ENCODE results near the gene PPP1R12A.

The PPP1R12A gene

GRCh38 chr12:79911889-79912656 lies 22.8 kb downstream of the PPP1R12A start:
- no peaks in the 10 kb centered on the region for H3K9me3 ChIP-seq (ENCODE audit: control insufficient read depth, low read length)
- H3K36me3 ChIP-seq (ENCODE audit: control insufficient read depth, insufficient read depth, low read length), result no peaks in the 10 kb centered on the region
- no peak overlapping the region for H3K9ac ChIP-seq (ENCODE audit: low read length)
- no peaks in the 10 kb centered on the region for H3K27me3 ChIP-seq (ENCODE audit: control insufficient read depth, insufficient read depth, low read length)
- peaks cover 4% of the 10 kb centered on the region for H3K4me1 ChIP-seq (ENCODE audit: control insufficient read depth, insufficient read depth, low read length)
- H3K4me3 ChIP-seq (ENCODE audit: low read length), result no peak overlapping the region

GRCh38 chr12:79908366-79908765 lies 26.5 kb downstream of the PPP1R12A start:
- no peaks in the 10 kb centered on the region for H3K9me3 ChIP-seq (ENCODE audit: control insufficient read depth, low read length)
- no peak overlapping the region for H3K4me3 ChIP-seq (ENCODE audit: low read length)
- no peaks in the 10 kb centered on the region for H3K27me3 ChIP-seq (ENCODE audit: control insufficient read depth, insufficient read depth, low read length)
- no peak overlapping the region for H3K9ac ChIP-seq (ENCODE audit: low read length)
- peaks cover 4% of the 10 kb centered on the region for H3K4me1 ChIP-seq (ENCODE audit: control insufficient read depth, insufficient read depth, low read length)
- no peaks in the 10 kb centered on the region for H3K36me3 ChIP-seq (ENCODE audit: control insufficient read depth, insufficient read depth, low read length)

DNA sequence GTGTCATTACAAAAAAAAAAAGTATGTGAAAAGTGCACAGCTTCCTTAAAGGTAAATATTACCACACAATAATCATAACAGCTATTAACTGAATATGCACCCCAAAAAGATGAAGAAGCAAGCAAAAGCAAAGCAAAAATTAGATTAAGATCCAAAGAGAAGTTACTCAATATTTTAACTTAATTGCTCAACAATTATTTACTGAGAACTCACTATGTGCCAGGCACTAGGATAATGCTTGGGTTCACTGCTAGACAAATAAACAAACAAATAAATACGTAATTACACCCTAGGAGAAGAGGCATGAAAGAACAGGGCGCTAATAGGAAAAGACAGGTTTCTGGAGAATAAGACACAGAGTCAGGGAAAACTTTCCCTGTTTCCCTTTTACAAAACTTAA lies 33.4 kb downstream of the PPP1R12A start:
- Histone ChIP-seq H3K27me3 (ENCODE audit: control insufficient read depth, insufficient read depth, low read length) (no peaks in the 10 kb centered on the region), H3K9ac (ENCODE audit: low read length) (no peak overlapping the region), H3K4me1 (ENCODE audit: control insufficient read depth, insufficient read depth, low read length) (peaks cover 4% of the 10 kb centered on the region), H3K9me3 (ENCODE audit: control insufficient read depth, low read length) (no peaks in the 10 kb centered on the region), H3K36me3 (ENCODE audit: control insufficient read depth, insufficient read depth, low read length) (no peaks in the 10 kb centered on the region), H3K4me3 (ENCODE audit: low read length) (no peak overlapping the region)

DNA sequence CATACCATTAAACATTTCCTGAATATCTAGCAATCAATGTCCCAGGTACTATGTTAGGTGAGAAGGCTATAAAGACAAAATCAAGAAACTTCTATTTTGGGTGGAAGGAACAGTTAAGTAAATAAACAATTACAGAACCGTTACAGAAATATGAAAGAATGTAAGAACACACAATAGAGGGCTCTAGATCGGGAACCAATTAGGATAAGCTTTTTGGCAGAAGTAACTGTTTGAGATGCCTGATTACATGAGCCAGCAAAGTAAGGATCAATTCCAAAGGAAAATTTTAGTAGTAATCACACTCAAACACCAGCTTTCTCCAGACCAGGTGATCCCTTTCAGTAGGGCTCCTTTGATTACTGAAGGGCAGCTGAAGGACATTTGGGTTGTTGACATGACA lies 33.9 kb downstream of the PPP1R12A start:
- H3K9ac ChIP-seq (ENCODE audit: low read length), result no peak overlapping the region
- H3K27me3 ChIP-seq (ENCODE audit: control insufficient read depth, insufficient read depth, low read length), result no peaks in the 10 kb centered on the region
- no peaks in the 10 kb centered on the region for H3K36me3 ChIP-seq (ENCODE audit: control insufficient read depth, insufficient read depth, low read length)
- H3K4me3 ChIP-seq (ENCODE audit: low read length), result no peak overlapping the region
- no peaks in the 10 kb centered on the region for H3K9me3 ChIP-seq (ENCODE audit: control insufficient read depth, low read length)
- peaks cover 4% of the 10 kb centered on the region for H3K4me1 ChIP-seq (ENCODE audit: control insufficient read depth, insufficient read depth, low read length)

DNA sequence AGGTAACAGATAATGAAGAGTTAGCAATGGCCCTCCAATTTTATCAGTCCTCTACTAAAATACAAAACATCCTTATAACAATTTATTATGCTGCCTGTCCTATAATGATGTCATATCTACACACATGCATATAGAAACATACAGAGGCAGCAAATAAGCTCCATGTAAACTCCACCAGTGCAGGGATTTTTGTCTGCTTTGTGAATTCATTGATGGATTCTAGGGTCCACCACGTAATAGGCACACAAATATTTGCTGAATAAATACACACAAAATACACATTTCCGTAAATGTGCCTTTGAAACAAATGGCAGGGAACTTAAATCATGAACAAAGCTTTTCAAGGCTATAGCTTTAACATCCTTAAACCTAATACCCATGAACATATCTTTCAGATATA lies 34.7 kb downstream of the PPP1R12A start:
- H3K4me3 ChIP-seq (ENCODE audit: low read length), result no peak overlapping the region
- no peaks in the 10 kb centered on the region for H3K27me3 ChIP-seq (ENCODE audit: control insufficient read depth, insufficient read depth, low read length)
- H3K4me1 ChIP-seq (ENCODE audit: control insufficient read depth, insufficient read depth, low read length), result peaks cover 4% of the 10 kb centered on the region
- H3K9me3 ChIP-seq (ENCODE audit: control insufficient read depth, low read length), result no peaks in the 10 kb centered on the region
- H3K36me3 ChIP-seq (ENCODE audit: control insufficient read depth, insufficient read depth, low read length), result no peaks in the 10 kb centered on the region
- no peak overlapping the region for H3K9ac ChIP-seq (ENCODE audit: low read length)

- Histone ChIP-seq H3K4me3 (ENCODE audit: low read length) (no peak overlapping the region), H3K27me3 (ENCODE audit: control insufficient read depth, insufficient read depth, low read length) (no peaks in the 10 kb centered on the region), H3K9ac (ENCODE audit: low read length) (no peak overlapping the region), H3K9me3 (ENCODE audit: control insufficient read depth, low read length) (no peaks in the 10 kb centered on the region), H3K4me1 (ENCODE audit: control insufficient read depth, insufficient read depth, low read length) (peaks cover 4% of the 10 kb centered on the region), H3K36me3 (ENCODE audit: control insufficient read depth, insufficient read depth, low read length) (no peaks in the 10 kb centered on the region)
Observed at GRCh38 chr12:79897617-79898016, 37.3 kb downstream of the PPP1R12A start.

GRCh38 chr12:79895804-79896203 lies 39.1 kb downstream of the PPP1R12A start:
- H3K4me1 ChIP-seq (ENCODE audit: control insufficient read depth, insufficient read depth, low read length), result no peaks in the 10 kb centered on the region
- H3K9ac ChIP-seq (ENCODE audit: low read length), result no peak overlapping the region
- H3K9me3 ChIP-seq (ENCODE audit: control insufficient read depth, low read length), result no peaks in the 10 kb centered on the region
- no peaks in the 10 kb centered on the region for H3K27me3 ChIP-seq (ENCODE audit: control insufficient read depth, insufficient read depth, low read length)
- no peak overlapping the region for H3K4me3 ChIP-seq (ENCODE audit: low read length)
- H3K36me3 ChIP-seq (ENCODE audit: control insufficient read depth, insufficient read depth, low read length), result no peaks in the 10 kb centered on the region

- H3K4me3 ChIP-seq (ENCODE audit: low read length), result no peak overlapping the region
- H3K36me3 ChIP-seq (ENCODE audit: control insufficient read depth, insufficient read depth, low read length), result no peaks in the 10 kb centered on the region
- no peaks in the 10 kb centered on the region for H3K4me1 ChIP-seq (ENCODE audit: control insufficient read depth, insufficient read depth, low read length)
- no peaks in the 10 kb centered on the region for H3K9me3 ChIP-seq (ENCODE audit: control insufficient read depth, low read length)
- no peaks in the 10 kb centered on the region for H3K27me3 ChIP-seq (ENCODE audit: control insufficient read depth, insufficient read depth, low read length)
- no peak overlapping the region for H3K9ac ChIP-seq (ENCODE audit: low read length)
Observed at GRCh38 chr12:79895071-79895470, 39.8 kb downstream of the PPP1R12A start.

DNA sequence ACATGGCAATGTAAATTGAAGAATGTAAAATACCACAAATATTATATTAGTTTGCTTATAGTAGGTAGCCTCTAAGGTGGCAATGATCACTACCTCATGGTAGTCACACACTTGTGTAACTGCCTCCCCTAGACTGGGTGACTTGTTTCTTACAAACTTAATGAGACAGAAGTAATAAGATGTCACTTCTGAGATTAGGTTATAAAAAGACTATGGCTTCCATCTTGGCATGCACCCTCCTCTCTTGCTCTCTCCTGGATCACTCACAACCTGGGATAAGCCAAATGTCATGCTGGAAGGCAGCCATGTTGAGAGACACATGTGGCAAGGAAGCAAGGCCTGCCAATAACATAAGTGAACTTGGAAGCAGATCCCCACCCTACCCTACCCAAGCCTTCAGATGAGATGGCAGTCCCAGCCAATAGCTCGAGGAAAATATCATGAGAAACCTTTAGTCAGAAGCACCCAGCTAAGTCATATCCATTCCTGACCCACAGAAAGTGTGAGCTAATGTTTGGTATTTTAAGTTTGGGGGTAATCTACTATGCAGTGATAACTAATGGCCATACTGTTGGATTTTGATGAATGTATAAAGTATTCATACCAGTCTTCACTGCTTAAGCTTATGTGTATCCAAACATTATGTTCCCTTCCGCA lies 43.3 kb downstream of the PPP1R12A start:
- H3K4me3 ChIP-seq (ENCODE audit: low read length), result no peak overlapping the region
- H3K9ac ChIP-seq (ENCODE audit: low read length), result no peak overlapping the region
- no peaks in the 10 kb centered on the region for H3K27me3 ChIP-seq (ENCODE audit: control insufficient read depth, insufficient read depth, low read length)
- H3K36me3 ChIP-seq (ENCODE audit: control insufficient read depth, insufficient read depth, low read length), result no peaks in the 10 kb centered on the region
- H3K9me3 ChIP-seq (ENCODE audit: control insufficient read depth, low read length), result no peaks in the 10 kb centered on the region
- H3K4me1 ChIP-seq (ENCODE audit: control insufficient read depth, insufficient read depth, low read length), result peaks cover 4% of the 10 kb centered on the region

DNA sequence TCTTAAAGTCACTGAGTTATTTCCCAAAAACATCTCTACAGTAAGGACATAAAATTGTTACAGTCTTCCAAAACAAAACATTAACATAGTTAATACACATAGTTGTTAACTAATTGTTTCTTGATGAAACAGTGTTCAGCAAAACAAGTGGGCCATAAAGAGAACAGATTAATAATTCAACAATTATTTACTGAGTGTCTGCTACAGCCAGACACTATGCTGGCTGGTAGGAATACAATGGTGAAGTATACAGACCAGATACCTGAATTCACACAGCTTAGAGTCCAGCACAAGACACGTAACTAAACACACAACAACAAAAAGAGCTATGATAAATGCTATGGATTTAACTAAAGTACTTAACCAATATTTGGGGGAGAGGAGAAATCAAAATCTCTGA lies 47.0 kb downstream of the PPP1R12A start:
- Histone ChIP-seq H3K36me3 (ENCODE audit: control insufficient read depth, insufficient read depth, low read length) (no peaks in the 10 kb centered on the region), H3K9ac (ENCODE audit: low read length) (no peak overlapping the region), H3K4me3 (ENCODE audit: low read length) (no peak overlapping the region), H3K27me3 (ENCODE audit: control insufficient read depth, insufficient read depth, low read length) (no peaks in the 10 kb centered on the region), H3K9me3 (ENCODE audit: control insufficient read depth, low read length) (no peaks in the 10 kb centered on the region), H3K4me1 (ENCODE audit: control insufficient read depth, insufficient read depth, low read length) (peaks cover 8% of the 10 kb centered on the region)

DNA sequence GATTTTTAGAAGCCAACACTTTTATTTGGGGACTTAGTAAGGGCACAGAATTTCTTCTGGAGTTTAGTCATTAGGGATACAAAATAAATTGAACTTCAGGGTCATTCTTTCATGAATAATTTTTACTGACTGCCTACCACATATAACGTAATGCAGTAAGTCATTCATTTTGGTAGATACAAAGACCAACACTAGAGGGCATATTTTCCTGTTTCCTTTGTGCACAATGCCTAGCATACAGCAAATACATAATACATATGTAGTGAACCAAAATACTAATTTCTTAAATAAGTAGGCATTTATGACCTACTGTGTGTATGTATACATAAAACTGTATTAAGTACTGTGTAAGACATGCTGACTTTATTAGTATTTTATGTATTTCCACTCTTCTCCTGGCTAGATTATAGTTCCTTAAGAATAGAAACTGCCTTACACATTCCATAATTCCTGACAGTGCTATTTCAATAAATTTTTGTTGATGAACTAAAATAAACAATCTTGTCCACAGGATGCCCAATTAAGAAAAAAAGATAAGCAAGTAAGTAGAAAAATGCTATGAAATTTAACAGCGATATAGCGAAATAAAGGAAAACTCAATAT lies 47.9 kb downstream of the PPP1R12A start:
- Histone ChIP-seq H3K9me3 (ENCODE audit: control insufficient read depth, low read length) (no peaks in the 10 kb centered on the region), H3K4me3 (ENCODE audit: low read length) (no peak overlapping the region), H3K27me3 (ENCODE audit: control insufficient read depth, insufficient read depth, low read length) (no peaks in the 10 kb centered on the region), H3K4me1 (ENCODE audit: control insufficient read depth, insufficient read depth, low read length) (peaks cover 8% of the 10 kb centered on the region), H3K9ac (ENCODE audit: low read length) (no peak overlapping the region), H3K36me3 (ENCODE audit: control insufficient read depth, insufficient read depth, low read length) (no peaks in the 10 kb centered on the region)

DNA sequence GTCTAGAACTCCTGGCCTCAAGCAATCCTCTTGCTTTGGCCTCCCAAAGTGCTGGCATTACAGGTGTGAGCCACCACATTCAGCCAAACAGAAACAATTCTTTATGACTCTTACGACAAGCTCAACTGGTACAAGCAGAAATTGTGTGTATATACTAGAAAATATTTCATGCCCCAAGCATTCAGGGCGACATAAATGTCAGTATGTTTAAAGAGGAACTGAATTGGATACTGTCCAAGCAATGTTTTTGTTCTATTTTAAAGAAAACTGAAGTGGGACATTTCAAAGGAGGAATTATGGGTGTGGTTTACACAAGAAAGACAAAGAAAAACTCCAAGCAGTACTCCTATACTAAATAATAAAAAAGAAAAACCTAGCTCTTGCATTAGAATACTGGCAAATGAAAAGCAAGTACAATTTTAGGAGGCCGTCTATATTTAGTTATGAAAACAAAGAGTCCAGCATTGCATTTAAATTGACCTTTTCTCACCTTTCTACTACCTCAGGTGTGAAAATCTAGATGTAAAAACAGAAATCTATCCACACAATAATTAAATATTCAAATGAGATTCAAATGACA lies 48.9 kb downstream of the PPP1R12A start:
- Histone ChIP-seq H3K27me3 (ENCODE audit: control insufficient read depth, insufficient read depth, low read length) (no peaks in the 10 kb centered on the region), H3K4me1 (ENCODE audit: control insufficient read depth, insufficient read depth, low read length) (peaks cover 8% of the 10 kb centered on the region), H3K9ac (ENCODE audit: low read length) (no peak overlapping the region), H3K36me3 (ENCODE audit: control insufficient read depth, insufficient read depth, low read length) (no peaks in the 10 kb centered on the region), H3K9me3 (ENCODE audit: control insufficient read depth, low read length) (no peaks in the 10 kb centered on the region), H3K4me3 (ENCODE audit: low read length) (no peak overlapping the region)

Data from mucosa of stomach (tissue), 1 donor.